ENCODE results near the gene ELL2.
A peak's percentile ranks its signal among the peaks of the same experiment; 100 is the strongest.
"Not testable (repeated sequence)": the region's sequence is repeated elsewhere in the genome, so short reads cannot be mapped to it uniquely, and the experiment has no call there.

The ELL2 gene

DNA sequence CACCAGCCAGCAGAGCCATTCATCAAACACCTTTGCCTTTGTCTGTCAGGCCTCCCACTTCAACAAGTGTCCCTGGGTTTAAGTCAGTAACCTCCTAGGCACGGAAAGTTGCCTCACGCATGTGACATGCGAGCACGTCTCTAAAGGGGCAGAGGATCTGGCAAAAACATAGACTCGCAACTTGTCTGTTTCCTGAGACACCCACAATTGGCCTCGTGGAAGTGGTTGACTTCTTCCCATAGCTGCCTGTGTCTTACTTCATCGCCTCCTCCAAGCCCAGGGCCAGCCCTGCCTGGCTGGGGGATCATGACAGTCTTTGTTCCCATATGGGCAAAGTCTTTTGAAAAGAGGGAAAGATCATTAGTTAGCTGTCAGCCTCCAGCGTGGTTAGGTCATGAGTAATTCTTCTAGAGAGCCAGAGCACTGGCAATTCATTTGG lies 103.6 kb downstream of the ELL2 start:
- TF ChIP-seq, protein P1, sequence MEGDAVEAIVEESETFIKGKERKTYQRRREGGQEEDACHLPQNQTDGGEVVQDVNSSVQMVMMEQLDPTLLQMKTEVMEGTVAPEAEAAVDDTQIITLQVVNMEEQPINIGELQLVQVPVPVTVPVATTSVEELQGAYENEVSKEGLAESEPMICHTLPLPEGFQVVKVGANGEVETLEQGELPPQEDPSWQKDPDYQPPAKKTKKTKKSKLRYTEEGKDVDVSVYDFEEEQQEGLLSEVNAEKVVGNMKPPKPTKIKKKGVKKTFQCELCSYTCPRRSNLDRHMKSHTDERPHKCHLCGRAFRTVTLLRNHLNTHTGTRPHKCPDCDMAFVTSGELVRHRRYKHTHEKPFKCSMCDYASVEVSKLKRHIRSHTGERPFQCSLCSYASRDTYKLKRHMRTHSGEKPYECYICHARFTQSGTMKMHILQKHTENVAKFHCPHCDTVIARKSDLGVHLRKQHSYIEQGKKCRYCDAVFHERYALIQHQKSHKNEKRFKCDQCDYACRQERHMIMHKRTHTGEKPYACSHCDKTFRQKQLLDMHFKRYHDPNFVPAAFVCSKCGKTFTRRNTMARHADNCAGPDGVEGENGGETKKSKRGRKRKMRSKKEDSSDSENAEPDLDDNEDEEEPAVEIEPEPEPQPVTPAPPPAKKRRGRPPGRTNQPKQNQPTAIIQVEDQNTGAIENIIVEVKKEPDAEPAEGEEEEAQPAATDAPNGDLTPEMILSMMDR (IDR thresholded peaks at IDR 0.05; ENCODE audit: low read depth, low read length): no peak
- peak overlapping the region; percentile 53 for H3K4me3 ChIP-seq (ENCODE audit: low read depth, low read length)

DNA sequence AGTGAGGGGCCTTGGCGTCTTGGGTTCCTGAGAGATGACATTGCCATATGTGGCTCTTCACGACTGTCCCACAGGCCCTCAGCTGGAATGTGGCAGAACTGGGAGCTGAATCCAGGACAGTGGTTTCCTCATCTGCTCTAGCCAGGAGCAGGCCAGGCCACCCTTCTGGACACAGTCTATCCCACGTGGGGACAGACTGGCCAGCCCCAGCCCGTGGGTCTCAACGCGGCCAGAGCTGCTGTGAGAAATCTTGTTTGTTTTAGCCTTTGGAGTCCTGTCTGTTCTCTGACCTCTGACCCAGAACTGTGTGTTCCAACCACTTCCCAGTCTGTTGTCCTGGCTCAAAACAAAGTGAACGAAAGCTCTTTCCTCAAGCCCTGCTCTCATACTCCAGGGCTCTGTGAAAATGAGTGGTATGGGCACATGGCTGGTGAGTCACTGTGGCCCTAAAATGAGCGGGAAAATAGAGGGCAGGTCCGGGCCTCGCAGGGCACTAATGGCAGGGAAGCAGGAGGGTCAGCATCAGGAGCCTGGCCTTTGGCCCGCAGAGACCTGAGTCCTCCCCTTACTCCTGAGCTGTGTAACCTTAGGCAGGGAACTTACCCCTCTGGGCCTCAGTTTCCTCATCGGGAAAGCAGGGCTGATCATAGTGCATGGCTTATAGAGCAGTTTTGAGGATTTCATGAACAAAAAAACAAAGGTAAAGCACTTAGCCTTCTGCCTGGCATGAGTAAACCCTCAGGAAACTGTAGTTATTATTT lies 104.3 kb downstream of the ELL2 start:
- TF ChIP-seq, protein P1 (IDR thresholded peaks at IDR 0.05; ENCODE audit: low read depth, low read length): no peak
- no peak overlapping the region for H3K4me3 ChIP-seq (ENCODE audit: low read depth, low read length)

DNA sequence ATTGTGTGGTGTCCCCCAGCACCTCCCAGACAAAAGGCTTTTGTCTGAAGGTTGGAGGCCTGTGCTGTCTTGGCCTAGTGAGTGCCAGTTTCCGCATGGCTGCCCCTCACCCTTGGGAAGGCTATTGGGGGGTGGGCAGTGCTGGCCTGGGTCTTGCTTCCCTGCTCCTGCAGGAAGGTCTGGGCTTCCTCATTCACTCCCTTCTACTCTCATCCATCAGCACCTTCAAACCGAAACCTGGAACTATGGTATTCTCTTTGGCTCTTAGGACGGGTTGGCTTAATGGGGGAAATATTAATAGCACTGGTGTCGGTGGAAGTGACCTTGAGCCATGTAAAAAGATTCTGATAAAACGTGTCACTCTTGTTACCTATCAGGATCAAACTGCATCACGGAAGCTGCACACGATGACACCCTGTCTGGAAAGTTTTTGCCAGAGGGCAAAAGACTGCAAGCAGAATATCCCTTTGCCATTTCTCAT lies 105.1 kb downstream of the ELL2 start:
- TF ChIP-seq, protein P1 (IDR thresholded peaks at IDR 0.05; ENCODE audit: low read depth, low read length): no peak
- H3K4me3 ChIP-seq (ENCODE audit: low read depth, low read length): no peak overlapping the region

DNA sequence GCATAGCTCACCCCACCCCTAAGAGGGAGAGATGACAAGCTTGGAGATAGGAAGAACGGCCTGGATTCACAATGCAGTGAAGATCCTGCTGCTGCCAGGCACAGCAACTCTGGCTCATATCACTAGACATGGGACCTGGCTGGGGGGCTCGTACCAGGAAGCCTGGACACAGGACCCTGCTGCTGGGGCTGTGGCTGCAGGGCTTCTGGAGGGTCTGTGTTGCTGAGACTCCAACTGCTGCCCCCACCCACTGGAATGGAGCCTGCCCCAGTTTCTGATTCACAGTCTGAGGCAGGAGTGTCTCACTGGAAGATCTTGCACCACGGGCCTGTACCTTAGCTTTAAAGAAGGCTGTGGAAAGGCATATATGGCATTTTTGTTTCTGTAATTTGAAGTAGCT lies 108.2 kb downstream of the ELL2 start:
- no peak overlapping the region for H3K4me3 ChIP-seq (ENCODE audit: low read depth, low read length)
- TF ChIP-seq, protein P1 (IDR thresholded peaks at IDR 0.05; ENCODE audit: low read depth, low read length): no peak

DNA sequence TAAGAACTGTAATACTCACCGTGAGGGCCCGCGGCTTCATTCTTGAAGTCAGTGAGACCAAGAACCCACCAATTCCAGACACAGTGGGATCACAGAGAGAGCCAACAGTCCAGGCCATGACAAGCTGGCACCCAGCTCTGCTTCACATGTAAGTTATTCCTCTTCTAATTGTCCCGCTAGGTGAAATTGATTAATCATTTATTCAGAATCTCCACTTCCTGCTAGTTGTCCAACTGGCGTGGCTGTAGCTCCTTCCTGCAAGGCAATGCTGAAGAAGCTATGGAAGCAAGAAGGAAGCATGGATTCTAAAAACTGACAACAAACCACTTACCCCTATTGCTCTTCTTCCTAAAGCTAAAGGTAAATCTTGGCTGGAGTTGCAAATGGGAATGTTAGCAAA lies 109.1 kb downstream of the ELL2 start:
- no peak overlapping the region for H3K4me3 ChIP-seq (ENCODE audit: low read depth, low read length)
- TF ChIP-seq, protein P1 (IDR thresholded peaks at IDR 0.05; ENCODE audit: low read depth, low read length): no peak

DNA sequence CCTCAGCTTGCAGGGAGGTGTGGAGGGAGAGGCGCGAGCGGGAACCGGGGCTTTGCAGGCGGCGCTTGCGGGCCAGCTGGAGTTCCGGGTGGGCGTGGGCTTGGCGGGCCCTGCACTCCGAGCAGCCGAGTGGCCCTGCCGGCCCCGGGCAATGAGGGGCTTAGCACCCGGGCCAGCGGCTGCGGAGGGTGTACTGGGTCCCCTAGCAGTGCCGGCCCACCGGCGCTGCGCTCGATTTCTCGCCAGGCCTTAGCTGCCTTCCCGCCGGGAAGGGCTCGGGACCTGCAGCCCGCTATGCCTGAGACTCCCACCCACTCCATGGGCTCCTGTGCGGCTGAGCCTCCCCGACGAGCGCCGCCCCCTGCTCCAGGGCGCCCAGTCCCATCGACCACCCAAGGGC lies 110.5 kb downstream of the ELL2 start:
- not testable (repeated sequence) for H3K4me3 ChIP-seq (ENCODE audit: low read depth, low read length)

DNA sequence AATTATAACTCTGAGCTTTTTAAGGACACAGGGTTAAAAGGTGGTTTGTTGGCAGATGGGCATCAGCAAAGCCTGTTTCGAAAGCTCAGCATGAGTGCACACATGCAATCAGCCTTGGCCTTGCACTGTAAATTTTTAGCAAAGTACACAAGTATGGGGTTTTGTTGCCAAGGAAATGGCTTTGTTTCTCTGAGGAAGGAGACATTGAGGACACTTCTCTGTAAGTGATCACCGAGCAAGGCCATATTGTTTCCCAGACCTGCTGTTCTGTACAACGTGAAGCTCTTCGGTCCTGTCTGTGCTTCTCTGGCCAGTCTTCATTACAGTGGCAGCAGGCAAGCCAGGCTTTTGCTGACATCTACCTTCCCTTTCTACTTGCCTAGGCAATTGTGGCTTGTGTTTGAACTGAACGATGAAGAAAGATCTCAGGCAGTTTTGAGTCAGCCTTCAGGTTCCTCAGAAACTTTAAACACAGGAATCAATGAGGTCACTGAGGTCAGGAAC lies 111.2 kb downstream of the ELL2 start:
- TF ChIP-seq, protein P1 (IDR thresholded peaks at IDR 0.05; ENCODE audit: low read depth, low read length): no peak
- H3K4me3 ChIP-seq (ENCODE audit: low read depth, low read length): no peak overlapping the region

Data from WI38 (cell line).